HCT116 (cell line): ENCODE results near the gene FKBP3. TPM values are rescaled to one million over a fixed set of nuclear protein-coding genes. Genes with fewer than 3 reads are reported as not detected.

Experiments
- ATAC-seq: fragments of 200-7000 bp; cut with Tn5 transposase; 2 replicates; pipeline ENCODE4 v1.9.1; 2020; ENCODE audit warnings: mild to moderate bottlenecking, moderate library complexity
- BruUV-seq: library from RNA; stranded (reverse); fragments of 400-500 nt; replicated peaks from 2 replicates; lab custom pipeline; 2021; lab: Mats Ljungman, UMichigan
- CTCF ChIA-PET: fragments of 300-600 bp; sonication (Branson Sonifier 250); formaldehyde crosslinking; loops from one replicate; lab custom pipeline; 2021; ENCODE audit warnings: antibody characterized with exemption; lab: Charles Lee
- POLR2A ChIA-PET: fragments of 300-600, 350-600 bp; sonication (Branson Sonifier 250); formaldehyde crosslinking; loops from one replicate; lab custom pipeline; 2021; ENCODE audit warnings: antibody characterized with exemption; lab: Charles Lee
- RAD21 ChIA-PET, 2 experiments: fragments of 300-600 bp; sonication (Branson Sonifier 250); formaldehyde crosslinking; loops; one replicate each; lab custom pipeline; 2023; ENCODE audit warnings: low total read pairs in 2 of 2; ENCODE audit not compliant: uncharacterized antibody in 2 of 2, unreplicated experiment in 2 of 2, low non-redundant PET in 1 of 2; lab: Charles Lee
- DNase-seq: peaks from one replicate; pipeline ENCODE4 v3.0.0-alpha.2; 2010; ENCODE audit warnings: low read depth, low spot score
- H2AFZ ChIP-seq: fragments of 200-600 bp; shearing (Covaris generic), sonication (generic); 2 replicates; pipeline ENCODE4 v1.6.1; 2017; ENCODE audit warnings: low read depth, mixed run types, mixed read lengths, antibody characterized with exemption, low read length; ENCODE audit not compliant: poor library complexity, severe bottlenecking
- H3K27ac ChIP-seq: 2 replicates; pipeline ENCODE4 v1.5.1; 2012; ENCODE audit warnings: low read depth, low read length
- H3K27me3 ChIP-seq: fragments of 200-600 bp; sonication (generic); 2 replicates; pipeline ENCODE4 v1.6.1; 2016; ENCODE audit warnings: mixed run types, low read length, mixed read lengths; ENCODE audit not compliant: insufficient read depth
- H3K36me3 ChIP-seq, 2 experiments: fragments of 200-500 bp in 1 of 2; fragments of 200-600 bp in 1 of 2; sonication (Bioruptor generic) in 1 of 2; sonication (generic) in 1 of 2; 2 replicates each; pipeline versions ENCODE4 v1.5.1 to v1.6.1; 2014 to 2016; ENCODE audit warnings: low read length in 2 of 2, inconsistent platforms in 1 of 2, mixed read lengths in 1 of 2, mixed run types in 1 of 2; ENCODE audit not compliant: insufficient read depth in 2 of 2, control insufficient read depth in 1 of 2
- H3K4me1 ChIP-seq, 2 experiments: fragments of 200-600 bp in 1 of 2; sonication (generic) in 1 of 2; 2 replicates each; pipeline versions ENCODE4 v1.5.1 to v1.6.1; 2012 to 2017; ENCODE audit warnings: low read length in 2 of 2, inconsistent platforms in 1 of 2, mild to moderate bottlenecking in 1 of 2, mixed read lengths in 1 of 2, mixed run types in 1 of 2, moderate library complexity in 1 of 2; ENCODE audit not compliant: insufficient read depth in 2 of 2, control insufficient read depth in 1 of 2
- H3K4me2 ChIP-seq: fragments of 200-600 bp; sonication (generic); 2 replicates; pipeline ENCODE4 v1.6.1; 2017; ENCODE audit warnings: mixed run types, low read length, mixed read lengths
- H3K4me3 ChIP-seq, 2 experiments: fragments of 200-600 bp in 1 of 2; sonication (generic) in 1 of 2; replicated peaks in 1 of 2; 2 replicates each; pipeline ENCODE4 v1.5.1; 2011 to 2016; ENCODE audit warnings: low read length in 2 of 2, control low read depth in 1 of 2, low read depth in 1 of 2, mild to moderate bottlenecking in 1 of 2, mixed read lengths in 1 of 2, mixed run types in 1 of 2
- H3K79me2 ChIP-seq: fragments of 200-600 bp; sonication (generic); 2 replicates; pipeline ENCODE4 v1.6.1; 2017; ENCODE audit warnings: mild to moderate bottlenecking, mixed run types, low read length, moderate library complexity, mixed read lengths; ENCODE audit not compliant: insufficient read depth
- H3K9ac ChIP-seq: fragments of 200-600 bp; sonication (generic); 2 replicates; pipeline ENCODE4 v1.6.1; 2016; ENCODE audit warnings: low read length, mixed read lengths
- H3K9me2 ChIP-seq: fragments of 200-600 bp; sonication (generic), shearing (Covaris generic); 2 replicates; pipeline ENCODE4 v1.6.1; 2017; ENCODE audit warnings: mixed run types, mild to moderate bottlenecking, moderate library complexity; ENCODE audit not compliant: insufficient read depth
- H3K9me3 ChIP-seq, 2 experiments: fragments of 200-500 bp in 1 of 2; fragments of 200-600 bp in 1 of 2; sonication (Bioruptor generic) in 1 of 2; sonication (generic) in 1 of 2; 2 replicates each; pipeline ENCODE4 v1.6.1; 2014 to 2017; ENCODE audit warnings: low read length in 2 of 2, mixed read lengths in 2 of 2, inconsistent platforms in 1 of 2, low read depth in 1 of 2, mild to moderate bottlenecking in 1 of 2, mixed run types in 1 of 2, moderate library complexity in 1 of 2; ENCODE audit not compliant: control insufficient read depth in 1 of 2, insufficient read depth in 1 of 2
- H4K20me1 ChIP-seq: fragments of 200-600 bp; sonication (generic), shearing (Covaris generic); 2 replicates; pipeline ENCODE4 v1.6.1; 2017; ENCODE audit warnings: mixed run types, mild to moderate bottlenecking, moderate library complexity; ENCODE audit not compliant: insufficient read depth
- CBX3 ChIP-seq: IDR thresholded peaks from 2 replicates; pipeline ENCODE4 v1.6.1; 2012; ENCODE audit warnings: low read depth
- EGR1 ChIP-seq: IDR thresholded peaks from 2 replicates; pipeline ENCODE4 v1.6.1; 2012; ENCODE audit warnings: low read depth
- ELF1 ChIP-seq: IDR thresholded peaks from 2 replicates; pipeline ENCODE4 v1.6.1; 2012; ENCODE audit warnings: low read depth, borderline replicate concordance
- EZH2 ChIP-seq: fragments of 200-600 bp; sonication (generic); IDR thresholded peaks from 2 replicates; pipeline ENCODE4 v1.6.1; 2017; ENCODE audit warnings: antibody characterized with exemption, mixed run types
- EZH2phosphoT487 ChIP-seq: fragments of 200-600 bp; IDR thresholded peaks from 2 replicates; pipeline ENCODE4 v1.6.1; 2018; ENCODE audit warnings: antibody characterized with exemption, borderline replicate concordance
- FOSL1 ChIP-seq: IDR thresholded peaks from 2 replicates; pipeline ENCODE4 v1.6.1; 2012; ENCODE audit warnings: low read depth
- JUND ChIP-seq: IDR thresholded peaks from 2 replicates; pipeline ENCODE4 v1.6.1; 2012
- POLR2AphosphoS5 ChIP-seq: IDR thresholded peaks from 2 replicates; pipeline ENCODE4 v1.6.1; 2011; ENCODE audit warnings: mild to moderate bottlenecking, low read depth, low read length, moderate library complexity
- RAD21 ChIP-seq: IDR thresholded peaks from 2 replicates; pipeline ENCODE4 v1.6.1; 2012; ENCODE audit warnings: low read depth, mild to moderate bottlenecking
- SIN3A ChIP-seq: IDR thresholded peaks from 2 replicates; pipeline ENCODE4 v1.6.1; 2012; ENCODE audit warnings: low read depth
- SRF ChIP-seq: IDR thresholded peaks from 2 replicates; pipeline ENCODE4 v1.6.1; 2012; ENCODE audit warnings: low read depth
- TCF7L2 ChIP-seq: IDR thresholded peaks from 2 replicates; pipeline ENCODE4 v1.7.0; 2011; ENCODE audit warnings: borderline replicate concordance, inconsistent platforms; ENCODE audit not compliant: insufficient read depth, insufficient read length; ENCODE audit errors: extremely low read depth
- YY1 ChIP-seq: IDR thresholded peaks from 2 replicates; pipeline ENCODE4 v1.6.1; 2011; ENCODE audit warnings: low read length, low read depth, moderate library complexity, mild to moderate bottlenecking; ENCODE audit not compliant: insufficient replicate concordance; ENCODE audit errors: extremely low read depth
- ZFX ChIP-seq: fragments of 450-650 bp; IDR thresholded peaks from 2 replicates; pipeline ENCODE4 v1.6.1; 2017
- ZNF274 ChIP-seq: fragments of 200-500 bp; sonication (Bioruptor generic); IDR thresholded peaks from 2 replicates; pipeline ENCODE4 v1.6.1; 2014; ENCODE audit warnings: mild to moderate bottlenecking, low read depth, low read length, inconsistent platforms
- intact Hi-C: fragments of 100-400 bp; cut with micrococcal nuclease; formaldehyde crosslinking; loops from 2 replicates; pipeline ENCODE4 v1.10.0; 2022
- total RNA-seq: library from RNA; stranded (reverse); gene quantifications from one replicate; pipeline ENCODE4 v1.2.1, GENCODE V29; 2021; ENCODE audit not compliant: unreplicated experiment
- TF ChIP-seq, protein P1 (sequence below), 3 experiments: fragments of 200-600 bp in 1 of 3; sonication (generic) in 1 of 3; IDR thresholded peaks in 2 of 3; conservative IDR thresholded peaks in 1 of 3; 2 replicates each; pipeline ENCODE4 v1.5.1; 2012 to 2017; ENCODE audit warnings: low read depth in 2 of 3, low read length in 2 of 3, antibody characterized with exemption in 1 of 3, borderline replicate concordance in 1 of 3, control low read depth in 1 of 3, mild to moderate bottlenecking in 1 of 3, mixed read lengths in 1 of 3, mixed run types in 1 of 3, moderate library complexity in 1 of 3; ENCODE audit not compliant: insufficient read depth in 1 of 3
- TF ChIP-seq, protein P2 (sequence below): IDR thresholded peaks from 2 replicates; pipeline ENCODE4 v1.6.1; 2012; ENCODE audit warnings: low read depth
- TF ChIP-seq, protein P3 (sequence below): IDR thresholded peaks from 2 replicates; pipeline ENCODE4 v1.6.1; 2012
- TF ChIP-seq, protein P4 (sequence below): IDR thresholded peaks from 2 replicates; pipeline ENCODE4 v1.6.1; 2011; ENCODE audit warnings: mild to moderate bottlenecking, low read length, moderate library complexity; ENCODE audit not compliant: insufficient replicate concordance; ENCODE audit errors: extremely low read depth

Gene FKBP3
- total RNA-seq, 1 experiment from 2014 or later = 67.8 TPM

DNA sequence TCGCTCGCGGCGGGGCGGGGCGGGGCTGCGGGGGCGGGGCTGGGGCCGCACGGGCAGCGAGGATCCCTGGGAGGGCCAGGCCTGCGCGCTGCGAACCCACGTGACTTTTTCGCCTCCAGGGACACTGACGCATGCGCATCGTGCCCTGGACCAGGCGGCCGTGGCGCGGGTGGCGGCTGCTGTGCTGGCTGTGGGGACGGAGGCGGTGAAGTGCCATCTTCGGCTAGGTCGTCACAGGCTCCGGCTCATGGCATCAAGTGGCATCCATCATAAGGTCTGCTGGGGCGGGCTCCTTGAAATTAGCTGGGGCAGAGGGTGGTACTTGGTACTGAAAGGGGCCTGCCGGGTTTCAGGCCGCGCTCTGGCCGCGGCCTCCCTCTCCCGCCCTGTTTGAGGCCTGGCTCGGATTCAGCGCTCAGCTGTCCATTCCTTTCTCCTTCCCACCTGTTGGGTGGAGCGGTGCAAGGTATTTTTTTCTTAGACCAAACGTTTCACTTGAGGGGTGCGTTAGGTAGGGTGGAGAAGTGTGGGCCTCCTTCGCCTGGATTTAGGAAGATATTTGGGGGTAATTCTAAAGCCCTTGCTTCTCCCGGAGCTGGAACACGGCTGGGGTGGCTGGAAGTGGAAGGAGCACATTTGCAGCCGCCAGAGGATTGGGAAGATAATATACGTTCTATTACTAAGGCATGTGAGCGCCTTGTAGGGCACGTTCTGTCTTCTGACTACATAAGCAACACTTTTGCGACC lies 50.1 kb downstream of the FKBP3 start, which contains the start of gene PRPF39:
PRPF39 (plus strand) TSS at position 141 of the 747 bp plus-strand sequence. CDS start 11,124 bp downstream, outside the sequence.
- ATAC-seq (peak; percentile 93), DNase-seq (peak; percentile 77)
- intact Hi-C loops = no loop called here
- Histone ChIP-seq H3K4me1 (peaks cover 5 to 16% of the 10 kb centered on the region in 2 experiments; a peak in 3 of 4 replicates), H3K27me3 (no peaks in the 10 kb centered on the region), H3K4me3 (peak within 1 kb of the TSS; percentile 95 to 96), H3K9ac (peak within 1 kb of the TSS; percentile 96), H3K4me2 (peak within 1 kb of the TSS; percentile 84), H3K27ac (peak within 1 kb of the TSS; percentile 80), H3K9me2 (no peaks in the 10 kb centered on the region), H4K20me1 (peaks cover 21% of the 10 kb centered on the region; the same call in 1 of the 2 replicates), H2AFZ (peak within 1 kb of the TSS; percentile 92), H3K36me3 (peaks cover 0 to 3% of the 10 kb centered on the region in 2 experiments; a peak in 1 of 4 replicates), H3K79me2 (peaks cover 53% of the 10 kb centered on the region), H3K9me3 (no peaks in the 10 kb centered on the region)
- ChIA-PET POLR2A (no interaction called here), CTCF (no interaction called here), RAD21 (no interaction called here)
- BruUV-seq = TSS peak; percentile 58
- TF ChIP-seq EGR1 (no peak; the same call in 1 of the 2 replicates), YY1 (peak; percentile 6), JUND (no peak), SIN3A (peak; percentile 70; the same call in 1 of the 2 replicates), TCF7L2 (no peak), FOSL1 (no peak), EZH2phosphoT487 (no peak), ELF1 (no peak), RAD21 (no peak), ZNF274 (no peak), CBX3 (no peak; the same call in 1 of the 2 replicates), EZH2 (no peak), ZFX (peak; percentile 98), SRF (no peak), POLR2AphosphoS5 (peak; percentile 95)
- TF ChIP-seq, protein P1, sequence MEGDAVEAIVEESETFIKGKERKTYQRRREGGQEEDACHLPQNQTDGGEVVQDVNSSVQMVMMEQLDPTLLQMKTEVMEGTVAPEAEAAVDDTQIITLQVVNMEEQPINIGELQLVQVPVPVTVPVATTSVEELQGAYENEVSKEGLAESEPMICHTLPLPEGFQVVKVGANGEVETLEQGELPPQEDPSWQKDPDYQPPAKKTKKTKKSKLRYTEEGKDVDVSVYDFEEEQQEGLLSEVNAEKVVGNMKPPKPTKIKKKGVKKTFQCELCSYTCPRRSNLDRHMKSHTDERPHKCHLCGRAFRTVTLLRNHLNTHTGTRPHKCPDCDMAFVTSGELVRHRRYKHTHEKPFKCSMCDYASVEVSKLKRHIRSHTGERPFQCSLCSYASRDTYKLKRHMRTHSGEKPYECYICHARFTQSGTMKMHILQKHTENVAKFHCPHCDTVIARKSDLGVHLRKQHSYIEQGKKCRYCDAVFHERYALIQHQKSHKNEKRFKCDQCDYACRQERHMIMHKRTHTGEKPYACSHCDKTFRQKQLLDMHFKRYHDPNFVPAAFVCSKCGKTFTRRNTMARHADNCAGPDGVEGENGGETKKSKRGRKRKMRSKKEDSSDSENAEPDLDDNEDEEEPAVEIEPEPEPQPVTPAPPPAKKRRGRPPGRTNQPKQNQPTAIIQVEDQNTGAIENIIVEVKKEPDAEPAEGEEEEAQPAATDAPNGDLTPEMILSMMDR (IDR thresholded peaks at IDR 0.05 in 2 of 3, conservative IDR thresholded peaks at IDR 0.05 in 1 of 3; ENCODE audit: borderline replicate concordance in 1 of 3, insufficient read depth in 1 of 3, low read depth in 2 of 3, low read length in 2 of 3) = no peak
- TF ChIP-seq, protein P2, sequence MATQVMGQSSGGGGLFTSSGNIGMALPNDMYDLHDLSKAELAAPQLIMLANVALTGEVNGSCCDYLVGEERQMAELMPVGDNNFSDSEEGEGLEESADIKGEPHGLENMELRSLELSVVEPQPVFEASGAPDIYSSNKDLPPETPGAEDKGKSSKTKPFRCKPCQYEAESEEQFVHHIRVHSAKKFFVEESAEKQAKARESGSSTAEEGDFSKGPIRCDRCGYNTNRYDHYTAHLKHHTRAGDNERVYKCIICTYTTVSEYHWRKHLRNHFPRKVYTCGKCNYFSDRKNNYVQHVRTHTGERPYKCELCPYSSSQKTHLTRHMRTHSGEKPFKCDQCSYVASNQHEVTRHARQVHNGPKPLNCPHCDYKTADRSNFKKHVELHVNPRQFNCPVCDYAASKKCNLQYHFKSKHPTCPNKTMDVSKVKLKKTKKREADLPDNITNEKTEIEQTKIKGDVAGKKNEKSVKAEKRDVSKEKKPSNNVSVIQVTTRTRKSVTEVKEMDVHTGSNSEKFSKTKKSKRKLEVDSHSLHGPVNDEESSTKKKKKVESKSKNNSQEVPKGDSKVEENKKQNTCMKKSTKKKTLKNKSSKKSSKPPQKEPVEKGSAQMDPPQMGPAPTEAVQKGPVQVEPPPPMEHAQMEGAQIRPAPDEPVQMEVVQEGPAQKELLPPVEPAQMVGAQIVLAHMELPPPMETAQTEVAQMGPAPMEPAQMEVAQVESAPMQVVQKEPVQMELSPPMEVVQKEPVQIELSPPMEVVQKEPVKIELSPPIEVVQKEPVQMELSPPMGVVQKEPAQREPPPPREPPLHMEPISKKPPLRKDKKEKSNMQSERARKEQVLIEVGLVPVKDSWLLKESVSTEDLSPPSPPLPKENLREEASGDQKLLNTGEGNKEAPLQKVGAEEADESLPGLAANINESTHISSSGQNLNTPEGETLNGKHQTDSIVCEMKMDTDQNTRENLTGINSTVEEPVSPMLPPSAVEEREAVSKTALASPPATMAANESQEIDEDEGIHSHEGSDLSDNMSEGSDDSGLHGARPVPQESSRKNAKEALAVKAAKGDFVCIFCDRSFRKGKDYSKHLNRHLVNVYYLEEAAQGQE = no peak
- TF ChIP-seq, protein P3, sequence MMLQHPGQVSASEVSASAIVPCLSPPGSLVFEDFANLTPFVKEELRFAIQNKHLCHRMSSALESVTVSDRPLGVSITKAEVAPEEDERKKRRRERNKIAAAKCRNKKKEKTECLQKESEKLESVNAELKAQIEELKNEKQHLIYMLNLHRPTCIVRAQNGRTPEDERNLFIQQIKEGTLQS = no peak
- TF ChIP-seq, protein P4, sequence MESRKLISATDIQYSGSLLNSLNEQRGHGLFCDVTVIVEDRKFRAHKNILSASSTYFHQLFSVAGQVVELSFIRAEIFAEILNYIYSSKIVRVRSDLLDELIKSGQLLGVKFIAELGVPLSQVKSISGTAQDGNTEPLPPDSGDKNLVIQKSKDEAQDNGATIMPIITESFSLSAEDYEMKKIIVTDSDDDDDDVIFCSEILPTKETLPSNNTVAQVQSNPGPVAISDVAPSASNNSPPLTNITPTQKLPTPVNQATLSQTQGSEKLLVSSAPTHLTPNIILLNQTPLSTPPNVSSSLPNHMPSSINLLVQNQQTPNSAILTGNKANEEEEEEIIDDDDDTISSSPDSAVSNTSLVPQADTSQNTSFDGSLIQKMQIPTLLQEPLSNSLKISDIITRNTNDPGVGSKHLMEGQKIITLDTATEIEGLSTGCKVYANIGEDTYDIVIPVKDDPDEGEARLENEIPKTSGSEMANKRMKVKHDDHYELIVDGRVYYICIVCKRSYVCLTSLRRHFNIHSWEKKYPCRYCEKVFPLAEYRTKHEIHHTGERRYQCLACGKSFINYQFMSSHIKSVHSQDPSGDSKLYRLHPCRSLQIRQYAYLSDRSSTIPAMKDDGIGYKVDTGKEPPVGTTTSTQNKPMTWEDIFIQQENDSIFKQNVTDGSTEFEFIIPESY = no peak
